Tibial nerve (tissue), 3 donors: ENCODE results near the gene RBFOX1.

Source experiments
- CTCF ChIP-seq, 5 experiments: fragments of 200-600 bp in 3 of 5; fragments of 450-650 bp in 2 of 5; sonication (generic) in 3 of 5; IDR thresholded peaks; one replicate each; pipeline ENCODE4 v1.5.1; 2016 to 2019; ENCODE audit warnings: antibody characterized with exemption in 5 of 5, mild to moderate bottlenecking in 3 of 5, moderate library complexity in 2 of 5
- POLR2A ChIP-seq, 2 donors: fragments of 450-650 bp; IDR thresholded peaks; one replicate each; pipeline ENCODE4 v1.6.1; 2017; ENCODE audit warnings: antibody characterized with exemption in 2 of 2, mild to moderate bottlenecking in 2 of 2, moderate library complexity in 2 of 2

GRCh38 chr16:7369204-7369603 lies 36.6 kb downstream of the RBFOX1 start:
- TF ChIP-seq CTCF (IDR thresholded peaks at IDR 0.05) (no peak), POLR2A (IDR thresholded peaks at IDR 0.05) (no peak)
